Left ventricle myocardium inferior (tissue), 1 donor: Measurements from ENCODE around the gene HECA. TPM values are rescaled to one million over a fixed set of nuclear protein-coding genes. Genes with fewer than 3 reads are reported as not detected.
"Not testable (repeated sequence)": the region's sequence is repeated elsewhere in the genome, so short reads cannot be mapped to it uniquely, and the experiment has no call there.

Source experiments
- DNase-seq: peaks from one replicate; pipeline ENCODE4 v3.0.0-alpha.2; 2020
- H3K27ac ChIP-seq: fragments of 200-600 bp; replicated peaks from 2 replicates; pipeline ENCODE4 v1.8.0; 2021
- H3K27me3 ChIP-seq: fragments of 200-600 bp; 2 replicates; pipeline ENCODE4 v1.8.0; 2021; ENCODE audit warnings: low read depth
- H3K36me3 ChIP-seq: fragments of 200-600 bp; 2 replicates; pipeline ENCODE4 v1.8.0; 2021
- H3K4me1 ChIP-seq: fragments of 200-600 bp; 2 replicates; pipeline ENCODE4 v1.8.0; 2021
- H3K4me3 ChIP-seq: fragments of 200-600 bp; 2 replicates; pipeline ENCODE4 v1.8.0; 2021; ENCODE audit warnings: mild to moderate bottlenecking, moderate library complexity
- H3K9me3 ChIP-seq: fragments of 200-600 bp; replicated peaks from 2 replicates; pipeline ENCODE4 v1.8.0; 2021
- intact Hi-C: fragments of 100-400 bp; cut with micrococcal nuclease; formaldehyde crosslinking; loops from one replicate; pipeline ENCODE4 v1.11.0; 2022
- total RNA-seq: library from RNA; stranded (reverse); fragmentation: NEBNext Ultra II Directional; extraction: Animal tissue kit (Norgen Biotek cat#: 25700); gene quantifications from one replicate; pipeline ENCODE4 v1.2.1, GENCODE V29; 2021
- TF ChIP-seq, protein P1 (sequence below): fragments of 200-600 bp; IDR thresholded peaks from 2 replicates; pipeline ENCODE4 v1.8.0; 2021; ENCODE audit warnings: antibody characterized with exemption, mild to moderate bottlenecking, borderline replicate concordance
- donor health status: DM: no; HTN: yes; CAD: no; lungs with severe emphysema.

Gene HECA
- total RNA-seq, 1 donor from 2014 or later = 46.0 TPM

- Histone ChIP-seq H3K27ac (no peak overlapping the region), H3K36me3 (no peaks in the 10 kb centered on the region), H3K4me1 (peaks cover 97% of the 10 kb centered on the region)
These were observed 20.1 kb downstream of the HECA start for GRCh38 chr6:139154881-139155547.

DNA sequence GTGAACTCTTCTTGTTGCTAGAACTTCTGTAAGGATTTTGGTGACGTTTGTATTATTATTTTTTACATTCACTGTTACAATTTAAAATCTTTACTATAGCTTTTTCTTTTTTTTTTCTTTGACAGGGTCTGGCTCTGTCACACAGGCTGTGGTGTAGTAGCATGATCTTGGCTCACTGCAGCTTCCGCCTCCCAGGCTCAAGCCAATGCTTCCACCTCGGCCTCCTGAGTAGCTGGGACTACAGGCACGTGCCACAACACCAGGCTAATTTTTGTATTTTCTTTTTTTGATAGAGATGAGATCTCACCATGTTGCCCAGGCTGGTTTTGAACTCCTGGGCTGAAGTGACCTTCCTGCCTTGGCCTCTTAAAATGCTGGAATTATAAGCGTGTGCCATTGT is 21.2 kb downstream of the HECA start:
- H3K4me3 ChIP-seq = no peak overlapping the region
- intact Hi-C loops = no loop called here
- H3K27me3 ChIP-seq = no peaks in the 10 kb centered on the region
- no peaks in the 10 kb centered on the region for H3K9me3 ChIP-seq
- peaks cover 97% of the 10 kb centered on the region for H3K4me1 ChIP-seq
- no peaks in the 10 kb centered on the region for H3K36me3 ChIP-seq
- peak overlapping the region; percentile 24 for H3K27ac ChIP-seq
- DNase-seq = no peak
- TF ChIP-seq, protein P1, sequence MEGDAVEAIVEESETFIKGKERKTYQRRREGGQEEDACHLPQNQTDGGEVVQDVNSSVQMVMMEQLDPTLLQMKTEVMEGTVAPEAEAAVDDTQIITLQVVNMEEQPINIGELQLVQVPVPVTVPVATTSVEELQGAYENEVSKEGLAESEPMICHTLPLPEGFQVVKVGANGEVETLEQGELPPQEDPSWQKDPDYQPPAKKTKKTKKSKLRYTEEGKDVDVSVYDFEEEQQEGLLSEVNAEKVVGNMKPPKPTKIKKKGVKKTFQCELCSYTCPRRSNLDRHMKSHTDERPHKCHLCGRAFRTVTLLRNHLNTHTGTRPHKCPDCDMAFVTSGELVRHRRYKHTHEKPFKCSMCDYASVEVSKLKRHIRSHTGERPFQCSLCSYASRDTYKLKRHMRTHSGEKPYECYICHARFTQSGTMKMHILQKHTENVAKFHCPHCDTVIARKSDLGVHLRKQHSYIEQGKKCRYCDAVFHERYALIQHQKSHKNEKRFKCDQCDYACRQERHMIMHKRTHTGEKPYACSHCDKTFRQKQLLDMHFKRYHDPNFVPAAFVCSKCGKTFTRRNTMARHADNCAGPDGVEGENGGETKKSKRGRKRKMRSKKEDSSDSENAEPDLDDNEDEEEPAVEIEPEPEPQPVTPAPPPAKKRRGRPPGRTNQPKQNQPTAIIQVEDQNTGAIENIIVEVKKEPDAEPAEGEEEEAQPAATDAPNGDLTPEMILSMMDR = no peak

More at GRCh38 chr6:139154881-139155547, 20.1 kb downstream of the HECA start:
- Histone ChIP-seq H3K9me3 (no peaks in the 10 kb centered on the region), H3K27me3 (no peaks in the 10 kb centered on the region), H3K4me3 (no peak overlapping the region)
- intact Hi-C loops = no loop called here
- TF ChIP-seq, protein P1 = no peak
- DNase-seq = no peak

- no peaks in the 10 kb centered on the region for H3K27me3 ChIP-seq
- no peaks in the 10 kb centered on the region for H3K9me3 ChIP-seq
- H3K27ac ChIP-seq = peak overlapping the region; percentile 24
- DNase-seq = no peak
- H3K36me3 ChIP-seq = no peaks in the 10 kb centered on the region
- H3K4me1 ChIP-seq = peaks cover 97% of the 10 kb centered on the region
- TF ChIP-seq, protein P1 = no peak
- H3K4me3 ChIP-seq = no peak overlapping the region
- intact Hi-C loops = no loop called here
These were observed 21.7 kb downstream of the HECA start for GRCh38 chr6:139156551-139156950.

DNA sequence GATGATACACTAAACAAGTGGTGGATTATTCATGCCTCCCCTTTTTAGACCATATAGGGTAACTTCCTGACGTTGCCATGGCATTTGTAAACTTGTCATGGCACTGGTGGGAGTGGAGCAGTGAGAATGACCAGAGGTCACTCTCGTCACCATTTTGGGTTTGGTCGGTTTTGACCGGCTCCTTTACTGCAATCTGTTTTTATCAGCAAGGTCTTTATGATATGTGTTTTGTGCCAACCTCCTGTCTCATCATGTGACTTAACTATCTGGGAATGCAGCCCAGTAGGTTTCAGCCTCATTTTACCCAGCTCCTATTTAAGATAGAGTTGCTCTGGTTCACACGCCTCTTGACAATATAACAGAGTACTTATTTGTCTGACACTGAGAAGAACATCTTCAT is 22.2 kb downstream of the HECA start:
- DNase-seq, H3K4me3 ChIP-seq, H3K27me3 ChIP-seq, intact Hi-C loops, H3K9me3 ChIP-seq, H3K36me3 ChIP-seq: not testable (repeated sequence)
- peaks cover 97% of the 10 kb centered on the region for H3K4me1 ChIP-seq
- H3K27ac ChIP-seq = peak overlapping the region; percentile 24

- no peak overlapping the region for H3K27ac ChIP-seq
- no peak for DNase-seq
- H3K4me1 ChIP-seq = peaks cover 99% of the 10 kb centered on the region
- no peaks in the 10 kb centered on the region for H3K36me3 ChIP-seq
- no peak overlapping the region for H3K4me3 ChIP-seq
- H3K9me3 ChIP-seq = no peaks in the 10 kb centered on the region
- no peaks in the 10 kb centered on the region for H3K27me3 ChIP-seq
- TF ChIP-seq, protein P1 = no peak
- intact Hi-C loops = no loop called here
These were observed 24.1 kb downstream of the HECA start for GRCh38 chr6:139159016-139159415.

GRCh38 chr6:139161169-139161568 is 26.3 kb downstream of the HECA start:
- Histone ChIP-seq H3K9me3 (no peaks in the 10 kb centered on the region), H3K27me3 (no peaks in the 10 kb centered on the region), H3K4me3 (no peak overlapping the region), H3K4me1 (peaks cover 97% of the 10 kb centered on the region), H3K36me3 (peaks cover 2% of the 10 kb centered on the region), H3K27ac (no peak overlapping the region)
- TF ChIP-seq, protein P1 = no peak
- intact Hi-C loops = no loop called here
- DNase-seq = no peak
